Measurements from ENCODE around the gene LRP6. TPM values are rescaled to one million over a fixed set of nuclear protein-coding genes. Genes with fewer than 3 reads are reported as not detected.

Gene LRP6
- total and polyA plus RNA-seq, 2 of the 8 experiments (the other 6 are each of a cell fraction or from before 2014, with no cell fraction given) = 53.6 to 73.2 TPM

- Histone ChIP-seq H3K14ac (ENCODE audit: insufficient read length) (no peak overlapping the region), H4K8ac (ENCODE audit: extremely low read depth, insufficient read depth, low read length) (no peak overlapping the region), H4K20me1 (replicated peaks in 1 of 2; ENCODE audit: control insufficient read depth in 1 of 2, insufficient read depth in 2 of 2, low read length in 2 of 2) (no peaks in the 10 kb centered on the region), H3K23me2 (ENCODE audit: low read depth, low read length) (no peaks in the 10 kb centered on the region), H3K36me3 (ENCODE audit: control insufficient read depth in 2 of 4, insufficient read depth in 4 of 4, low read length in 3 of 4) (peaks cover 2 to 30% (median 9%) of the 10 kb centered on the region in 4 experiments; a peak in 4 of 8 replicates), H3K4ac (replicated peaks; ENCODE audit: insufficient read length, low read depth, low read length) (no peak overlapping the region), H3K27ac (ENCODE audit: low read depth, low read length) (no peak overlapping the region), H3K79me1 (ENCODE audit: low read depth, low read length) (no peaks in the 10 kb centered on the region), H3K56ac (replicated peaks; ENCODE audit: insufficient read length, low read depth, low read length) (no peak overlapping the region), H3K4me1 (replicated peaks in 1 of 4; ENCODE audit: control insufficient read depth in 3 of 4, insufficient read depth in 4 of 4, low read length in 3 of 4) (0 out of 7 replicates have a peak, but pooled peaks cover 0 to 4% (median 0%) of the 10 kb centered on the region in 4 experiments), H2AFZ (ENCODE audit: low read length) (no peak overlapping the region), H3K9ac (replicated peaks in 1 of 4; ENCODE audit: extremely low read depth in 1 of 4, low read depth in 3 of 4, low read length in 3 of 4) (no peak overlapping the region), H2BK120ac (replicated peaks; ENCODE audit: low read depth, low read length) (no peak overlapping the region), H2BK20ac (ENCODE audit: low read length) (no peak overlapping the region), H4K91ac (replicated peaks; ENCODE audit: insufficient read length, low read length) (no peak overlapping the region), H3K79me2 (ENCODE audit: control insufficient read depth in 1 of 2, insufficient read depth in 2 of 2, low read length in 2 of 2) (no peaks in the 10 kb centered on the region), H2AK5ac (ENCODE audit: low read depth, low read length) (no peak overlapping the region), H4K5ac (ENCODE audit: insufficient read length, low read depth, low read length) (no peak overlapping the region), H3K4me3 (ENCODE audit: extremely low read depth in 1 of 4, insufficient read depth in 2 of 4, low read depth in 3 of 4, low read length in 4 of 4) (no peak overlapping the region), H2BK12ac (ENCODE audit: low read depth, low read length) (no peak overlapping the region), H3K27me3 (replicated peaks in 1 of 4; ENCODE audit: control insufficient read depth in 3 of 4, extremely low read depth in 1 of 4, insufficient read depth in 3 of 4, low read length in 3 of 4) (no peaks in the 10 kb centered on the region), H3K18ac (ENCODE audit: extremely low read depth, low read length) (no peak overlapping the region), H3K9me3 (ENCODE audit: insufficient read depth in 2 of 2, low read depth in 1 of 2, low read length in 1 of 2) (no peaks in the 10 kb centered on the region), H3K23ac (ENCODE audit: insufficient read length) (no peak overlapping the region), H3K4me2 (ENCODE audit: insufficient read depth in 1 of 2, low read depth in 2 of 2, low read length in 2 of 2) (no peak overlapping the region), H2BK15ac (ENCODE audit: low read length) (no peak overlapping the region), H2BK5ac (ENCODE audit: low read depth, low read length) (no peak overlapping the region)
- FAIRE-seq (peak; percentile 13), DNase-seq (ENCODE audit: low read depth in 1 of 2, low spot score in 2 of 2) (no peak)
- ChIA-PET POLR2A (ENCODE audit: partially characterized antibody) (no interaction called here), CTCF (ENCODE audit: partially characterized antibody) (interaction anchor here (1.1 to 1.4 kb wide), 2 partner anchors 13 to 597 kb away, joined by 4 read pairs; no protein-coding TSS in a partner anchor)
- WGBS, 2 experiments (ENCODE audit: extremely low coverage in 1 of 2, insufficient coverage in 1 of 2, insufficient read length in 1 of 2, insufficient replicate concordance in 2 of 2, low coverage in 1 of 2, low lambda C conversion rate in 2 of 2, missing lambda C conversion rate in 1 of 2) = 84% methylated on average over 2 of the region's 2 CpGs; no CpG with 5 or more reads in 1 of the 2 experiments
- TF ChIP-seq TEAD4 (IDR thresholded peaks at IDR 0.05; ENCODE audit: low read depth, low read length) = no peak
- TF ChIP-seq SIN3A (conservative IDR thresholded peaks at IDR 0.05 in 1 of 2, IDR thresholded peaks at IDR 0.05 in 1 of 2; ENCODE audit: low read depth in 1 of 2, low read length in 2 of 2) = no peak
- TF ChIP-seq POLR2A (IDR thresholded peaks at IDR 0.05; ENCODE audit: control extremely low read depth in 1 of 2, low read depth in 2 of 2, low read length in 2 of 2) = no peak
- TF ChIP-seq KDM5A (IDR thresholded peaks at IDR 0.05; ENCODE audit: low read length) = no peak
- TF ChIP-seq GTF2F1 (IDR thresholded peaks at IDR 0.05; ENCODE audit: borderline replicate concordance, low read depth, low read length) = no peak
- no peak for TF ChIP-seq RXRA (IDR thresholded peaks at IDR 0.05; ENCODE audit: insufficient read depth, low read depth, low read length)
- TF ChIP-seq CREB1 (IDR thresholded peaks at IDR 0.05) = no peak
Observed at GRCh38 chr12:12116677-12117076, 150.2 kb downstream of the LRP6 start.

Measured in H1 (cell line).